MV-4-11 (cell line): ENCODE data around the gene TRAPPC2L.

Experiments
- DNase-seq: peaks from one replicate; lab custom pipeline; 2025; lab: John Stamatoyannopoulos, UW

The TRAPPC2L gene

DNA sequence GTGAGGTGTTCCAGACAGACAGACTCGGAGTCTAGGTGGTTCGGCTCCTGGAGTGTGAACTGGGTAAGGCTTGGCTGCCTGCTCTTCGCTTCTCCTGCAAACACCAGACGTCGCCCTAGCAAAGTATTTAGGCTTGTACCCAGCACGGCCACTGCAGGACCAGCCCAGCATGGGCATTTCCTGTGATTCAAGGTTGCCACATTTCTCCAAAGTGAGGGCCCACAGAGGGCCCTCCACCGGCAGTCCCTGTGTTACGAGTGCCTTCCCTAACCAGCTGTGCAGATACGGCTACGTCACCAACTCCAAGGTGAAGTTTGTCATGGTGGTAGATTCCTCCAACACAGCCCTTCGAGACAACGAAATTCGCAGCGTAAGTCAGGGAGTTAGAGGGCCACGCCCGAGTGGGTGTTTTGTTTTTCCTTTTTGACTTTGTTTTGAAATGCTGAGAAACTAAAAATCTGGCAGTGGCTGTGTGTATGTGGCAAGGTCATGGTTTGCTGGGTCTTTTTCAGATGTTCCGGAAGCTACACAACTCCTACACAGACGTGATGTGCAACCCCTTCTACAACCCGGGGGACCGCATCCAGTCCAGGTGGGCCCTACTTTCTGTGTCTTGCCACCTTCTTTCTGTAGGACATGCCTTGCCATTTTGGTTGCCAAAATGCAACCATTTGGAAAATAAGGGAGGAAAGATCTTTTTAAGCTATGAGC lies 2.6 kb downstream of the TRAPPC2L start:
- no peak for DNase-seq

DNA sequence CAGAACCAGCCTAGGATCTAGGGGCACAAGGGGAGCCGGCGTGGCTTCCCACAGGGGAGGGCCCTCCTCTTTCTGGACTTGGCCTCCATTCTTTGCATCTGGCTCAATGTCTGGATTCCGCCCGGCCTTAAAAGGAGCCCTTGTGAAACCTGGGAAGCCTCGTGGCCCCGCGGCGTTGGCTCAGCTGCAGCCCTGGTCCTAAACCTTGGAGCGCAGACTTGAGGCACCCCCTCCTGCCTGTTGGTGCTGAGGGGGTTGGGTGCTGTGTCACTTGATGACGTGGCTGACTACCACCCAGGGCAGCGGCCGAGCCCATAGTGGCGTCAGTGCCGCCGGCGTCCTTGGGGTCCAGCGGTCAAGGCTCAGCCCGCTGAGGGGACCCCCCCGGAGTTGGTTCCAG lies 4.4 kb downstream of the TRAPPC2L start:
- no peak for DNase-seq

DNA sequence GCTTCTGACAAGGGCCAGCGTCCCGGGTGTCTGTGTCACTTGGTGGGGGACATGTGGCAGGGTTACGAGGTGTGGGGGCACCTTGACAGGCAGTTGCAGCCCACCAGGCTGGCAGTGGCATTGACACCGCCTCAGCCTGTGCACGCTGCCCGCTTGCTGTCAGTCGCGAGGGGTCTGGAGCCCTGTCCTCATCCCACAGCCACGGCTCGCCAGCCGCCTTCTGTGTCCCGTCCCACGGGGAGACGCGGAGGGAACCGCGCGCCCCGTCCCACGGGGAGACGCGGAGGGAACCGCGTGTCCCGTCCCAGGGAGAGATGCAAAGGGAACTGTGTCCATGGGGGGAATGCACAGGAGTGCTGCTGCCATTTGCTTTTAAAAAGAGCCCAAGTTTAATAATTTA lies 6.0 kb downstream of the TRAPPC2L start:
- no peak for DNase-seq

- no peak for DNase-seq
Observed at GRCh38 chr16:88863426-88863825, 6.5 kb downstream of the TRAPPC2L start.

DNA sequence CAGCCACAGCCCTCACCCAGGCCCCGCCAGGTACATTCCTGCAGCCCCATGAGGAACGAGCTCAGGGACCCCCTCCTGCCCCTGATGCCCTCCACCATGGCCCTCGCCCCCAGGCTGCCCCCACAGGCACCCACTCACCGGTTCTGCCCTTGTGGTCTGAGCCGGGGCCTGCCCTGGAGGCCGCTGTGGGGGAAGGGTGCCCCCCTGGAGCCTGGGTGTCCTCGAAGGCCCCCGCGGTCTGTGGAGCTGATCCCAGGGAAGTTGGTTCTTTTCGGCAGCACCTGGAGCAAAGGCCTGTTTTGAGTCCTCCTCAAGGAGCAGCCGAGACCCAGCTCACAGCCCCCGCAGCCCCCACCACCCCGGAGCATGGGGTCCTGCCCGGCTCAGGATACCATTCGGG lies 7.2 kb downstream of the TRAPPC2L start:
- DNase-seq, result no peak

- no peak for DNase-seq
Observed at GRCh38 chr16:88864521-88864920, 7.6 kb downstream of the TRAPPC2L start.

GRCh38 chr16:88865310-88865709 lies 8.4 kb downstream of the TRAPPC2L start:
- no peak for DNase-seq

DNA sequence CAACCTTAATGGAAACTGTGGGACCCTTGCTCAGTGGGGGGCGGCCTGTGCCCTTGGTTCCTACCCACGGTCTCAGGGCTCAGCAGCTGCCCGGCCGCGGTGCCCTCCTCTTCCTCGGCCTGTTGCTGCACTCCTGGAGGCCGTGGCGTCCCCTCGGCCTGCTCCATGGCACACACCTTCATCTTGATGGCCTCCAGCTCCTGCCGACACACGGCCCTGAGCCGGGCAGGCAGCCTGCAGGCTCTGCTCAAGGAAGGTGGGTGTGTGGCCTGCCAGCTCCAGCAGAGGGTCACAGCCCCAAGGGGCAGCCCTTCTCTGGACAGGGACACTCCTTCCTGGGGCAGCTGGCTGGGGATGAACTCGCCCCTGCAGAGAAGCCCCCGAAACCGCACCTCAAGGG lies 8.8 kb downstream of the TRAPPC2L start:
- no peak for DNase-seq

DNA sequence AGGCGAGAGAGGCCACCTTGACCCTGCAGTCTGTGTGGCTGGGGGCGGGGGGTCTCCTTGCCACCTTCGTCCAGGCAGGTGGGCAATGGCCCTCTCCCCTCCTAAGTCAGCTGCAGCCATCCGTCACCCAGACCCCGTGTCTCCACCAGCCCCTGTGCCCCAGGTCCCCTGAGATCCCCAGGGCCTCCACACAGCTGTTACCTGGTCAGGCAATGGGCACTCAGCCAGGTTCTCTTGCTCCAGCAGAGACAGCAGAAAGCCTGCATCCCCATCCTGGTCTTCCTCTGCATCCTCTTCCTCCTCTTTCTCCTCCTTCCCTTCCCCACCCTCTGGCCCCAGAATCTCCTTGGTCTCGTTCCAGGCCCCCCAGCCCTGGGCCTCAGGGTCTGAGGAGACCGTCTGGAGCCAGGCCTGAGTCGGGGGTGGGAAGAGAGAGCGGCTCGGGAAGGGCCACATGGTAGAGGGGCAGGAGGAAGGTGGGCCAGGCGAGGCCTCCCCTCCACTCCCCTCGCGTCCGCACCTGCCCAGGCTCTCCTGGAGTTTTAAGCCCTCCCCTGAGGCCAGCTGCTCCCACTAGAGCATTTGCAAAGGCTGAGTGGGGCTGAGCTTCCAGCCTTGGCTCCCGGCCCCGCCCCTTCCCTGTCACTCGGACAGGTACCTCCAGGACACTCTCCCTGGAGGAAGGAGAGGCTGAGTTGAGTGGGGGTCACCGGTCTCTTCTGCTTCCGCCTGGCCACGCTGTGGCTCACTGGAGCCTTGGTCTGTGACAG lies 9.4 kb downstream of the TRAPPC2L start, which contains the start of gene PABPN1L:
Gene PABPN1L, minus strand, starts transcription at position 510 of the 770 bp plus-strand sequence. Its CDS starts 54 bp downstream, at position 456.
- no peak for DNase-seq

DNA sequence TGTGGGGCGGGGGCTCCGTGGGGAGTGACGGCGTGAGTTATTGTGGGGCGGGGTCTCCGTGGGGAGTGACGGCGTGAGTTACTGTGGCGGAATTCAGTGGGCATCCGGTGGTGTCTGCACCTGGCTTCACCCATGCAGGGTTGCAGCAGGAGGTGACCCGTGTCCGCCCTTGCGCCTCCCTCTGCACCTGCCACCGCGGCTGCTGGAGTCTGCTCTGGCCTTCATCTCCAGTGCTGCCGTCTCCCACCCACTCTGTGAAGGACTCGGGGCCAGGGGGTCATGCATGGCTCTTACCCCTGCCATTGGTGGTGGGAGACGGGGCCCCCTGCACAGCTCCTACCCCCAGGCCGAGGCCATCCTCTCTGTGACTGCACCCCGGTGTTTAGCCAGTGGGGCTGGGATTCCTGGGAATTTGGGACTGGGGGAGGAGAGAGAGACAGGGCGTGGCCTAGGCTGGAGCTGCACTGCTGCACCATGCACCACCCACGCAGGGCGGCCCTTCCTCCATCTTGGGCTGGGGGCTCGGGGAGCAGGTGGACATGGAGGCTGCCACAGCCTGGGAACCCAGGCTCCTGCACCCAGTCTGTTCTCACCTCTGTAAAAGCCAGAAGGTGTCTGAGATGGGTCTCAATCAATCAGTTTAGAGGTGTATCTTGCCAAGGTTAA lies 10.8 kb downstream of the TRAPPC2L start:
- DNase-seq, result no peak

DNA sequence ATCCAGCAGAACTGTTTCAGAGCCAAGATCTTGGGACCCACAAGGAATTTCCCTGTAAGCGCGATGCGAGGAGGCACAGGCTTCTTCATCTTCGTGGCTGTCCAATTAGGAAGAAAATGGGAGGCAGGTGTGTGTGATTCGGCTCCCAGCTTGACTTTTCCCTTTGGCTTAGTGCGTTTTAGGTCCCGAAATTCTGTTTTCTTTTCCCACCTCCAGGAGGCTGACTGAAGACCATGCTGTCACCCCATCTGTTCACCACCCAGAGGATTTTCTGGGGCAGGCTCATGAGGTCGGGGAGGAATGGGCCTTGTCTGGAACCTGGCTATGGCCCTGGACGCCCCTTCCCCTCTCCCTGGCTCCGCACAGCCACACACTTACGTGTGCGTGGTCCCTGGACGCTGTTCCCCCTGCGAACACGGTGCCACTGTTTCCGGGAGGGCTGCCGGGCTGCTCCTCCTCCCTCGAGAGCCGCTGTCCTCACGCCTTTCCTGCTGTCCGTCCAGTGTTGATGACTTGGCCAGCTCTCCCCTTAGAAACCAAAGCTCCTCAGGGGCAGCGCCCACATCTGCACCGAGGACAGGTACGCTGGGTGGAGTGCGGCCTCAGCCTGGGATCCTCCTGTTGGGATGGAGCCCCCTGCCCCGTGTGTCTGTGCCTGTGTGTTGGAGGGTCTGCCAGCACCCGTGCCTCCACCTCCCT lies 12.2 kb downstream of the TRAPPC2L start:
- no peak for DNase-seq

DNA sequence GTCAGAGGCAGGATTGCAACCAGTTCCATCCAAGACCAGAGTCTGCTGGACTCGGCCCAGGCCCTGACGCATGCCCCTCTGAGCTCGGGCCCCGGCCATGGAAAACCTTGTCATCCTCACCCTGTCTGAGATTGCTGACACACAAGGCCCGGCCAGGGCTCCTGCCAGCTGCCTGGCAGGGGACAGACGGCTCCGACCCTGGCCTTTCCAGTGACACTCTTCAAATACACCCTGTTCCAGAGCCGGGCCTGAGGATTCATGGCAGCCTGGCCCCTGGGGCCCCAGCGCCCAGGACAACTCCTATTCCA lies 12.7 kb downstream of the TRAPPC2L start:
- no peak for DNase-seq

DNA sequence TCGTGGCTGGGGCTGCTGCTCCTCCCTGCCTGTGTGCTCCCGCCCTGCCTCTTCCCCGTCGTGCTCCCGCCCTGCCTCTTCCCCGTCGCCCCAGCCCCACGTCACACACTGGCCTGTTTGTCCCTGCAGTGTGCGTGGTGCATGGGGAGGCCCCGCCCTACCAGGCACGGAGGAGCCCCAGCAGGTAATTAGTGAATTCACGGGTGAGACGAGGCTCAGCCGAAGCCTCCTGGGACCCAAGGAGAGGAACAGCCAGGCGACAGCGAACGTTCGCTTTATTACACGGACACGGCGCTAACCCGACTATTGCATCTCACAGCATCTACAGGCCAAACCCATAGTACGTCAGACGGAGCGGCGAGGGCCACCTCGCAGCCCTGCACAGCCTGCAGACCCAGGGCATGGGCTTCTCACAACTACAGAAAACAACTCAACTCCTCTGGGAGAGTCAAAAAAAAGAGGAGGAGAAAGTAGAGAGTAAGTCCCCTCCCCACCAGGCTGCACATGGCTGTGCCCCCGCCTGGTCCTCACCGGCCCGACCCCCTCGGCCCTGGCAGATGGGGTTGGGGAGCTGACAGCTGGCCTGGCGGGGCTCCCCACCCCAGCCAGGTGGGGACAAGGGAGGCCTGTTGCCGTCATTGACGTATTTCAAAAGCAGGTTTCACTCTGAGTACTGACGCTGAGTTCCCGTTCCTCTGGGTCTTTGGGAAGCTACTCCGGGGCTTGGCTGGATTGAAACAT lies 13.9 kb downstream of the TRAPPC2L start:
- DNase-seq, result peak; percentile 23

DNA sequence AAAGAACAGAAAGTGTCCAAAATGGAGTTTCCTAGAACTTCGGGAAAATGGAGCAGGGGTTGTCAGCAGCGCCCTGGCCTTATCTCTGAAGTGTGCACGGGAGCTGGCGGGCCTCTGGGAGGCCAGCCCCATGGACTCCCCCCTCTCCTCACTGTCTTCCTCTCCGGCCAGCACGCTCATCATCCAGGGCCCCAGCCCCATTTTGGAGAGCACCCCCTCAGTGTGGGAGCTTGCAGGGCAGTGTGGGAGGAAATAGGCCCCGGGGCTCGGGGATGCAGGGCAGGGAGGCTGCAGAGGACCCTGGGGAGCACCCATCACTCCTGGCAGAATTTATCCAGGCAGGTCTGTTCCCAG lies 14.4 kb downstream of the TRAPPC2L start:
- DNase-seq, result no peak

- no peak for DNase-seq
Observed at GRCh38 chr16:88871730-88872416, 14.9 kb downstream of the TRAPPC2L start.

DNA sequence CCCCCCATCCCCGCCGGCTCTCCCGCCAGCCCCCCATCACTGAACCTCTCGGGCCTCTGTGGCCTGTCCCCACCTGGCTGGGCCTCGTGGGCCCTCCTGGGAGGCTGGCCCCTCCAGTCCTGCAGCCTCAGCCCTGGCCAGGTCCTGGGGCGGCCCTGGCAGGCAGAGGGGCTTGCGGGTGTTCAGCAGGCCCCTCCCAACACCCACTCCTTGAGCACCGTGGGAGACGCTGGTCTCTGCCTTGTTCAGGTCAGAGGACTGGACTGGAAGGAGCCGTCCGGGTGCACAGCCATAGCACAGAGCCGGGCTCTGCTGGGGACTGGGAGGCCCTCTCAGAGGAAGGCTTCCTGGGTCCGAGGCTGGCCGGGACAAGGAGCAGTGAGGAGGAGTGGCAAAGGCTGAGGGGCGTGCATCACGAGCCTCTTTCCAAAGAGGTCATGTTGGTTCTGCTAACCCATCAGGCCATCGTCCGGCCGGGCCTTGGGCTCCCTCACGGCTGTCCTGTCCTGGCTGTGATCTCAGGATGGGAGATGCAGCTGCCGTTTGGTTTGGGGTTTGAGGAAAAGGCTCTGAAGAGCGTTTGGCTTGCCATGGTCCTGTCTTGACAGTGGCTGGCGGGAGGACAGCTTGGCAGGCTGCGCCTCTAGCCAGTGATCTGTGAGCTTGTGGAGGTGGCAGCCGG lies 15.9 kb downstream of the TRAPPC2L start:
- peak; percentile 12 for DNase-seq

GRCh38 chr16:88874938-88875599 lies 18.1 kb downstream of the TRAPPC2L start:
- DNase-seq, result no peak

GRCh38 chr16:88875703-88876234 lies 18.8 kb downstream of the TRAPPC2L start:
- no peak for DNase-seq

DNA sequence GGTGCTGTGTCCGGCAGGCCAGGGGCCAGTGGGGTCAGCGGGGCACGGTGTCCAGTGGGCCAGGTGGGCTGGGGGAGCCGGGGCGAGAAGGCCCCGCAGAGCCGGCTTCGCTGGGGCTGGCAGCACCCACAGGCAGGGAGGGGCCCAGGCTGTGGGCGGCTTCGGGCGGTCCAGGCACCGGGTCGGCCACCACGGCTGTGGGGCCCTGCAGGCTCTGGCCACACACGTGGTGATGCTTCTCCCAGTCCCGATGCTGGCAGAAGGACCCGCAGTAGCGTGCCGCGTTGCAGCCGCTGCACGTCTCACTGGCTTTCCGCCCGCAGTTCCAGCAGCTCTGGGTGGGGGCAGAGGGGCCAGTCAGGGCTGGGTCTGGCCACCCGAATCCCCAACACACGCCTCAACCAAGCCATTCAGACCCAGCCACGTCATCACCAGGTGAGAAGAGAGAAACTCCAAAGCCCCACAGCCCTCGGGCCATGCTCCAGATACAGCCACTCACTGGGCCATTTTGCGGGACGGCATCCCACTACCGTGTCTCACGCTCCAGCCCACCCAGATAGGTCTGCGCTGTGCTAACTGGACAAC lies 20.1 kb downstream of the TRAPPC2L start:
- DNase-seq, result no peak
